Measurements from ENCODE around the gene WT1.

Gene WT1

DNA sequence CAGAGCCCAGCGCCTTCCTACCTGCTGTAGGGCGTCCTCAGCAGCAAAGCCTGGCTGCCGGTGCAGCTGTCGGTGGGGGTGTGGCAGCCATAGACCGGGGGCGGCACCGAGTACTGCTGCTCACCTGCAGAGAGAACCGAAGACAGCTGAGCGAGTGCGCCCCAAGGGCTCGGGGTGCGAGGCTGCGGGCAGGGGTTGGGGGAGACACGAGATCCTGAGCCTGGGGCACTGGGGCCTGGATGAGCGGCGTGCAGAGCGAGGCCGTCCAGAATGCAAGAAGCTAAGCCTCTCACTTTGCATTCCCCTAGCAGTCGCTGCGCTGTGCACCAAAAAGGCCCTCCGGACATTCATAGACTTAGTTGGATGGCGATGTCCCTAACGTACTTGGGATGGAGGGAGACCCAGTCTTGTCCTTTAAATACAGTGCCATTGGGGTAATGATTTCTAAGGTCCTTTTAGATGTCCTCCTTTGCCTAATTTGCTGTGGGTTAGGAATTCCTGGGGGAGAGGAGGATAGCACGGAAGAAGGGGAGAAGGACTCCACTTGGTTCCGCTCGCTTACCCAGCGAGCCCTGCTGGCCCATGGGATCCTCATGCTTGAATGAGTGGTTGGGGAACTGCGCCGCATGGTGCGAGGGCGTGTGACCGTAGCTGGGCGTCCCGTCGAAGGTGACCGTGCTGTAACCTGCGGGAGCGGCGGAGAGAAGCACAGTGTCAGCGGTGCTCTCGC is 7.2 kb downstream of the WT1 start:
- TF ChIP-seq CTCF (conservative IDR thresholded peaks at IDR 0.05) = no peak
- no peak overlapping the region for H3K27ac ChIP-seq

DNA sequence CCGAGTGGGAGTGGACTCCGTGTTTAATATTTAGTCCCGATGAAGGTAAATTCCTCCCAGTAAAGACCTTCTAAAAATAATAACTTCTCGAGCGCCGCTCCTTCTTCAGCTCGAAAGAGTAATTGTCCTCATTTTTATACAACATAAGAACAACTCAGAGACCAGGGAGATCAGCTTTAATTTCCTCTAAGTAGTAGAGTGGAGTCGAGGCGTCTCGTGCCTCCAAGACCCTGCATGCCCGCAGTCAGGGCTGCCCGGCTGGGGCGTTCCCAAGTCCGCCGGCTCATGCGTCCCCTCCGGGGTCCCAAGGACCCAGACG is 7.8 kb downstream of the WT1 start:
- no peak for TF ChIP-seq CTCF (conservative IDR thresholded peaks at IDR 0.05)
- H3K27ac ChIP-seq = no peak overlapping the region

DNA sequence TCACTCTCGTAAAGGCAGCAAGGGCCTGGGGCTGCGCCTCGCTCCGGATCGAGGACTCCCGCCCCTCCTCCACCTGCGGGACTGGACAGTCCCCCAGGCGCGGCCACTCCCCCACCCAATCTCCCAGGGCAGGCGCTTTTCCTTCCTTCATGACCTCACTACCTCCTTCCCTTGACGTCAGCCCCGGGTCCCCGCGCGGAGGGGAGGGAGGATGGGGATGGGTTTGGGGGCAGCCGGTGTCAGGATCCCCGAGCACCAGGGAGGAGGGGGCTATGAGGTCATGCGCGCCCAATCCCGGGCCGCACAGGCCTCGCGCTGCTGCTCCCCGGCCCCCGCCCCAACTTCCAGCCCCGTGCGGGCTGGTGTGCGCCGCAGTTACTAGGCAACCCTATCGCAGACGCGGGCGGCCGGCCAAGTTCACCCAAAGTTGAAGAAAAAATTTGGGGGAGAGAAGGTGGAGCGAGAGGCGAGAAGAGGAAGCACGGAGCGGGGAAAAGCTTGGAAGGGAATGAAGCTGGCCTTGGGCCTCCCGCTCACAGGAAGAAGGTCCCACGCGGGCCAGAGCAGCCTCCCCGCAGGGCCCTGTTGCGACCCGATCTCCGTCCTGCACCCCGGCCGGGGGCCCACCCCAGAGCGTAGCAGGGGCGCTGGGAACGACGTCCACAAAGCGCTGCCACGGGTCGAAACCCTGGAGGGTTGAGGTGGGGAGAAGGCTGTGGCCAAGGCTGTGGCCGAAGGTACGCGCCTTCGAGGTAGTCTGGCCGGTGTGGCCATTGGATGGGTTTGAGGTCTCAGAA is 8.3 kb downstream of the WT1 start:
- H3K27ac ChIP-seq = no peak overlapping the region
- no peak for TF ChIP-seq CTCF (conservative IDR thresholded peaks at IDR 0.05)

GRCh38 chr11:32426192-32426591 is 9.1 kb downstream of the WT1 start:
- TF ChIP-seq CTCF (conservative IDR thresholded peaks at IDR 0.05) = no peak
- H3K27ac ChIP-seq = no peak overlapping the region

DNA sequence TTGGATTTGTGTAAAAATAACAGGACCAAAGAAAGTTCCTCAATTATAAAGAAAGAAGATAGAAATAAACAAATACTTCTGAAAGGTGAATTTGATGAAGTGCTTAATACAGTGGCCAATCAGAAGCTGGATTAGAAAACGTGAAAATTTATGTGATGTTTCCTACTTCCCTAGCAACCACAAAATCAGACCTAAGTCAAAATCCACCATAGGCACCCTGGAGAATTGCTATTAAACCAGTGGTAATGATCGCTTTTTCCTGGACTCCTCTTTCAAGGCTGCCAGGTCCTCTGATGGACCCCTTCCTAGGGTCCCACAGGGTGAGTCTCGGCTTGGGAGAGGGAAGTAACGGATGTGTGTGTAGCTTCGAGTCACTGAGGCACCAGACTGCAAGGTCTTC is 9.6 kb downstream of the WT1 start:
- TF ChIP-seq CTCF (conservative IDR thresholded peaks at IDR 0.05) = no peak
- H3K27ac ChIP-seq = no peak overlapping the region

DNA sequence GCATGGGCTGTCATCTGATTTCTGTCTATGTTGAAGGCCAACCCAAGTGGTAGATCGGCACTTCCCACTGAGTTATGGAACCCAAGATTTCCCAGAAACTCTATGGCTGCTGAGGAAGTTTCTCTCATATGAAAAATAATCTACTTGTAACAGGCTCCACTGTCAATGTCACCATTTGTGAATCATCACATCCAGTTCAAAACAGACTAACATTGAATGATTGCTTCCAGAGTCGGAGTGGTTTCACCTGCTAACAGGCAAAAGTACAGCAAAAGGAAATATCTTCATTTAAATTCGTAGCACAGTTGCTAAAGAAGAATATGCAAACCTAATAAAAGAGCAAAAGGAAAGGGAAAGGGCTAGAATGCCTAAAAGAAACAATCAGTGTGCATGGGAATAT is 12.8 kb downstream of the WT1 start:
- TF ChIP-seq CTCF (conservative IDR thresholded peaks at IDR 0.05) = no peak
- no peak overlapping the region for H3K27ac ChIP-seq

DNA sequence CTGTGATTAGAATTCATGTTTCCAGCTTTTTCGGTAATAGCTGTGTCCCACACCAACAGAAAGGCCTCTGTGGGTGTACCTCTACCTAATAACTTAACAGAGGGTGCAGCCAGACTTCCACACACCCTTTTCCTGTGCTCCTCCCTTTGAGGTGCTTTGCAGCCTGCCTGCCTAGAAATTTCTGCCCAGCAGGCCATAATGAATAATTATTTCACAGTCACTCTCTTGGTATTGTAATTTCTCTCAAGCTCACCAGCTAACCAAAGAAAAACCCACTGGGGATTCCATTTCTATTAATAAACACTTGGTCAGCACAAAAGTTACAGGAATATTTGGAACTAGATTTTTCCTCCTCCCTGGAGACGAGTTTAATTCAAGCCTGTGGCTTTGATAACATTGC is 13.3 kb downstream of the WT1 start:
- TF ChIP-seq CTCF (conservative IDR thresholded peaks at IDR 0.05) = no peak
- no peak overlapping the region for H3K27ac ChIP-seq
